Kidney tubule cell (primary cell): ENCODE data around the gene SPATA2.
"Not testable (repeated sequence)": the region's sequence is repeated elsewhere in the genome, so short reads cannot be mapped to it uniquely, and the experiment has no call there.

Experiments
- DNase-seq: peaks from one replicate; pipeline ENCODE4 v3.0.0-alpha.2; 2018; ENCODE audit warnings: low spot score

SPATA2 gene

DNA sequence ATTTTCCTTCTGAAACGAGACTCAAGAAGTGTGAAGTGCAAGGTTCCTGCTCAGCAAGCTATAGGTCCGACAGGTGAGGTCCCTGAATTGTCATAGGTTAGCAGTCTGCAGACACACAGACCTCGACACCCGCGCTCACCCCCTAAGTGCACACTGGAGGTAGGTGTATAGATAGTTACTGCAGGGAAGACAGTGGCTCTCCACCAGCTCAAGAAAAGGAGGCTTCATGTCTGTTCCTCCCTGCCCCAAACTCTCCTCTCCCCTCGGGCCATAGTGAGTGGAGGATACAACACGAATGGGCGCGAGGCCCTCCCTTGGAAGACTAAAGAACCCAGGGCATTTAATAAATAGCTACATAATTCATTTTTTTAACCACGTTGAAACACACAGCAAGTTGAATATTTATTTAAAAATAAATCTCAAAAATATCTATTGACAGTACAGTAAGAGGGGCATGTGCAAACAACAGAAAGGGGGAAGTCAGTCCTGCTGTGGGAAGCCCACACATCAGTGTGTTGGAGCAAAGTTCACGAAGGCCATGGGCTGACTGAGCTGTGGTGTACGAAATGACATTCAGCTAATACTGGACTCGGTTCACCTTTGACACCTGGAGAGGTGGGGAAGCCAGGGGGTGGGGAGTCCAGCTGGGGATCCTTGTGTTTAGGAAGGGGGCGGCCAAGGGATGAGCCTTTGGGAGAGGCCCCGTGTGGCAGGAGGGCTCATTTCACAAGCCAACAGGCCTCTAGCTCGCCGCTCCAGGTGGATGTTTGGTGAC, 10.7 kb downstream of the SPATA2 start:
- no peak for DNase-seq

GRCh38 chr20:49901588-49901987, 13.7 kb downstream of the SPATA2 start:
- no peak for DNase-seq

GRCh38 chr20:49899541-49900383, 15.6 kb downstream of the SPATA2 start:
- DNase-seq = no peak

DNA sequence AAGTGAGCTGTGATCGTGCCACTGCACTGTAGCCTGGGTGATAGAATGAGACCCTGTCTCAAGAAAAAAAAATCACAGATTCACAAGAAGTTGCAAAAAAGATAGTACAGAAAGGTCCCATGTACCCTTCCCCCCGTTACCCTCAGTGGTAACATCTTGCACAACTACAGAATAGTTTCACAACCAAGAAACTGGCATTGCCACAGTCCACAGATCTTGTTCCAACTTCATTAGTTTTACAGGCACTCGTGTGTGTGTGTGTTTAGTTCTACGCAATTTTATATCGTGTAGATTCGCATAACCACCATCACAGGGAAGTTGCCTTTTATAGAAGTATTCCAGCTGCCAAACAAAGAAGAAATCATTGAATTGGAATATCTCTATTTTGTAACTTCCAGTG, 19.1 kb downstream of the SPATA2 start:
- DNase-seq = no peak

DNA sequence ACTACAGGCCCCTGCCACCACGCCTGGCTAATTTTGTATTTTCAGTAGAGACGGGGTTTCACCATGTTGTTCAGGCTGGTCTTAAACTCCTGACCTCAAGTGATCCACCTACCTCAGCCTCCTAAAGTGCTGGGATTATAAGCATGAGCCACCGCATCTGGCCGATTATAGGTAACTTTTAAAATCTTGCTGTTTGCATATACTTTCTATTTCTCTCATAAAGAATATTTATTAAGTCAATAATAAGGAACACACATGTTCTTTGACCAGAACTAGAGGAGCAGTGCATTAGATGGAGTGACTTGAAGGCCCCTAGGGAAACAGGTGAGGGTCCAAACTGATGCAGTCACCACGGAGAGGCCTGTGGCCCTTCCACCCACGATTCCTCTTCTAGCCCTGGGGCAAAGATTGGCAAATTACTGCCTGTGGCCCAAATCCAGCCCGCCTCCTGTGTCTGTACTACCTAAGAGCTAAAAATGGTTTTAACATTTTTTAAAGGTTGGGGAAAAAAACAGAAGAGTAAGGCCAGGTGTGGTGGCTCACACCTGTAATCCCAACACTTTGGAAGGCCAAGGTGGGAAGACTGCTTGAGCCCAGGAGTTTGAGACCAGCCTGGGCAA, 19.7 kb downstream of the SPATA2 start:
- DNase-seq = not testable (repeated sequence)

- no peak for DNase-seq
These were observed 21.3 kb downstream of the SPATA2 start for GRCh38 chr20:49894073-49894470.

- no peak for DNase-seq
These were observed 21.9 kb downstream of the SPATA2 start for GRCh38 chr20:49893242-49894072.

- DNase-seq = no peak
These were observed 22.5 kb downstream of the SPATA2 start for GRCh38 chr20:49892817-49893216.

DNA sequence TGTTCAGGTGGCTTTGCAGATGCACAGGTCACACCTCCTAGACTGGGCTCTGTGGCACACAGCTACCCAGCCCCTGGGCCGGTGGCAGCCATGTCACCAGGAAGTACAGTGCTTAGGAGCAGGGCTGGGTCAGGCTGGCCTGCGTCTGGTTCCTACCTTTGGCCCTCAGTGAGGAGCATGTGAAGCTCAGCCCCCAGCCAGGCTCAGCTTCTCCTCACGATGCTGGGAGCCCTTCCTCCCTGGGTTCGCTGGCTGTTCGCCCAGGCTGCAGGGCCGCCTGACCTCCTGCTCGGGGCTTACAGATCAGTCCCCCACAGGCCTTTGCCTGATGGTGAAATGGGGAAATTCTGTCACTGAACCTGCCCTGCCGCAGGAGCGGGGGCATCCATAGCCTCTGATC, 23.1 kb downstream of the SPATA2 start:
- no peak for DNase-seq

DNA sequence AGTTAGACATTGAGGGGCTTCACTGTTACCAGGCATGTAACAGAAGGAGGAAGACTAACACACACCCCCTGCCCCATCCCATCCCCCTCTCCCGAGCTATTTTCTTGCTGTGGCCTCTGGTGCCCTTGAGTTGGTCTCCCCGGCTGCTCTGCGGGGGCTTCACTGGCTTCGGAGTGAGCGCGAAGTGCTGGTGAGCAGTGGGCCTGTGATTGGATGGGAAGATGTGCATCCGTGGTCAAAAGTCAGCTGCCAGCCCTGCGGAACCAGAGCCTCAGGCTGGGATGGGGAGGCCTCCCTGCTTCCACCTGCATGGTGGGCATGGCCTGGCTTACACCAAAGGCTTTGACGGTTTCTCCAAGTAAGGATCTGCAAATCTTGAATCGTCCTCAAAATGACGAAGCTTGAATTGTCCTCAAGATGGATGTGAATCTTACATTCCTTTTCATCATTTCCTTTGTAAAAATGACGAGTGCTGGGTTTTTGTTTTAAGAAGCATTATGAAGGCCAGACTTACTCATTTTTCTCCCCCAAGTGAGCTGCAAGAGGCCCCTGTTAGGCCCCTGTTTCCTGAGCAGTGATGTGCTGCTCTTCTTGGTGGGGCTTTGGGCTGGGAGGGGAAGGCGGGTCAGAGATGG, 23.7 kb downstream of the SPATA2 start:
- no peak for DNase-seq

GRCh38 chr20:49890471-49891361, 24.6 kb downstream of the SPATA2 start:
- no peak for DNase-seq

DNA sequence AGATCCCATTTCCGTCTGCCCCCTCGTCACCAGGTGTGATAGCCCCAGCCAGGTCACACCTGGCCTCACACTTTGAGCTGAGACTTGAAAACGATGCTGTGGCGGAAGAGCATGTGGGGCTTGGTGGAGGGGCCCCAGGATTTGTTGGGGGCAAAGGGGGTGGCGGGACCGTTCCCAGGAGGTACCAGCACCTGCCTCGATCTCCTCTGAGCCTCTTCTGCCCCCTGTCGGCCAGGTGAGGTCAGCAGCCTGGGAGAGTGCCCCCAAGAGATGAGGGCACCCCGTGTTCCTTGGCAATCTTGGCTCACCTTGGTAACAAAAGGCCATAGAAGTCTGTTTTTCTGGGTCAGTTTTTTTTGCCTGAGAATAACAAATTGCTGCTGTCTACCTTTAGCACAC, 25.4 kb downstream of the SPATA2 start:
- DNase-seq = no peak

- no peak for DNase-seq
These were observed 26.1 kb downstream of the SPATA2 start for GRCh38 chr20:49889001-49889934.

GRCh38 chr20:49888212-49889000, 26.9 kb downstream of the SPATA2 start:
- DNase-seq = peak; percentile 78

DNA sequence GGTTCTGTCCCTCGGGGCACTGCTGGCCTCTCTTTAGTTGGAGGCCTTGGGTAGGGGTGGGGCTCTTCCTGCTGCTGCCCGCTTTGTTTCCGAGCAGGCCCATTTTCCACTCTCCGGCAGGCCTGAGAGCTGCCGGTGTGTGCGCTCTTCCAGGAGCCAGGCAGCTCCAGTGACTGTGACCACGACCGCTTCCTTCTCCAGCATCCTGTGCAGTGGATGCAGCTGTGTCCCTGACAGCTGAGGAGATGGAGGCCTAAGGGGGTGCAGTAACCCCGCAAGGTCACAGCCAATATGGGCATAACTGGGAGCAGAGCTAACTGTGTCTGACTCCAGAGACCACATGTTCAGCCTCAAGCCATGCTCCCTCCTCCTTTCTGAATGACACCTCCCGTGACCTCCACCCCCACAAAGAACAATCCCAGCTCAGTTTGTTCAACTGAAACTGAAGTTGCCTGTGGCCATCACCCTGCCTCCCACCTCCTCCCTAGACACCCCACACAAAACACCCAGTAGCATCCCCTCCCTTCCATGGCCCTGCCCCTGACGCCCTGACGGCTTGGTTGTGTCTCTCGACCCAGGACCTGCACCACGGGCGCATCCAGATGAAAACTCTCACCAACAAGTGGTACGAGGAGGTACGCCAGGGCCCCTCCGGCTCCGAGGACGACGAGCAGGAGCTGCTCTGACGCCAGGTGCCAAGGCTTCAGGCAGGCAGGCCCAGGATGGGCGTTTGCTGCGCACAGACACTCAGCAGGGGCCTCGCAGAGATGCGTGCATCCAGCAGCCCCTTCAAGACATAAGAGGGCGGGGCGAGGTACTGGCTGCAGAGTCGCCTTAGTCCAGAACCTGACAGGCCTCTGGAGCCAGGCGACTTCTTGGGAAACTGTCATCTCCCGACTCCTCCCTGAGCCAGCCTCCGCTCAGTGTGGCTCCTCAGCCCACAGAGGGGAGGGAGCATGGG, 27.8 kb downstream of the SPATA2 start:
- DNase-seq = peak; percentile 52

GRCh38 chr20:49886571-49887213, 28.6 kb downstream of the SPATA2 start:
- DNase-seq = no peak
